ENCODE results near the gene C1orf167.

Gene C1orf167

GRCh38 chr1:11837767-11838348 is 75.9 kb downstream of the C1orf167 start:
- DNase-seq = no peak

DNA sequence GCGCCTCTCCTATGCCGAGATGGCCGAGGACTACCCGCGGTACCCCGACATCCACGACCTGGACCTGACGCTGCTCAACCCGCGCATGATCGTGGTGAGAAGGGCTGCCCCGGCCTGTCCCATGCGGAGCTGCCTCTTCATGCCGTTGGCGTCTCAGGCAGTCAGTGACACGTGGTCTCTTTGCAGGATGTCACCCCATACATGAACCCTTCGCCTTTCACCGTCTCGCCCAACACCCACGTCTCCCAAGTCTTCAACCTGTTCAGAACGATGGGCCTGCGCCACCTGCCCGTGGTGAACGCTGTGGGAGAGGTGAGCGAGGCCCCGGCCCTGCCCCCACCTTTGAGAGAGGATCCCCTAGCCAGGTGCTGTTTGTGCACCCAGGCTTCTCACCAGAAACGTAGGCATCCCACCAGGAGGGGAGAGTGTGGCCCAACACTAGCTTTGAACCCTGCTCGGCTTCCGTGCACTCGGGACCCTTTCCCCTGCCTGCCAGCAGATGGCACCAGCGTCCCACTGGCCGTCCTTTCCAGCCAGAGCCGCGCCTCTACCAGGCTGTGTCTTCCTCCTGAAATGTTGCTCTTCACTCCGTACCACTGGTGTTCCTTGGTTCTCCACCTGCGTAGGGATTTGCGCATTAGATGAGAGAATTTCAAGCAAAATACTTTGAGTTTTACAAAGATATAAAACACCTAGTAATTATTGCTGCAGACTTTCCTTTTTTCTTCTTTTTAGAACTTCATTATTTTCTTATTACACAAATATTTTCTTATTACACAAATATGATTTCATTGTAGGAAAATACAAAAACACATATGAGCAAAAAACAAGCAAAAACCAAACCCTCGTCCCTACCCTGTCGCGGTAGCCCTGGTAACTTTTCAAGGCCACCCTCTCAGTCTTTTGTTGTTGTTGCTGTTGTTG is 76.6 kb downstream of the C1orf167 start:
- DNase-seq = peak; percentile 84

Data from femur (tissue), 1 donor.